Stimulated activated CD8-positive, alpha-beta memory T cell treated with anti-CD3 and anti-CD28 coated beads, Interleukin-2, amount 100 ng/mL, for 1 hour (primary cell): ENCODE measurements around the gene ACOX3.

Experiments used
- DNase-seq, 2 donors: peaks; one replicate each; pipeline ENCODE4 v3.0.0-alpha.2; 2020; ENCODE audit warnings: low read depth in 2 of 2

The ACOX3 gene

GRCh38 chr4:8404791-8405515 is 35.6 kb downstream of the ACOX3 start:
- DNase-seq = no peak

- no peak for DNase-seq
Observed at GRCh38 chr4:8403976-8404375, 36.5 kb downstream of the ACOX3 start.

GRCh38 chr4:8403173-8403753 is 37.3 kb downstream of the ACOX3 start:
- DNase-seq = peak in 1 of 2 donors; percentile 36

- DNase-seq = no peak
Observed at GRCh38 chr4:8402640-8403039, 37.9 kb downstream of the ACOX3 start.

GRCh38 chr4:8402181-8402597 is 38.3 kb downstream of the ACOX3 start:
- no peak for DNase-seq

- DNase-seq = no peak
Observed at GRCh38 chr4:8401665-8402064, 38.9 kb downstream of the ACOX3 start.

- no peak for DNase-seq
Observed at GRCh38 chr4:8400632-8401325, 39.7 kb downstream of the ACOX3 start.

- DNase-seq = no peak
Observed at GRCh38 chr4:8399298-8399697, 41.2 kb downstream of the ACOX3 start.

- DNase-seq = no peak
Observed at GRCh38 chr4:8398347-8398746, 42.2 kb downstream of the ACOX3 start.

- no peak for DNase-seq
Observed at GRCh38 chr4:8396762-8397406, 43.6 kb downstream of the ACOX3 start.

- DNase-seq = no peak
Observed at GRCh38 chr4:8395504-8396296, 44.8 kb downstream of the ACOX3 start.

GRCh38 chr4:8394806-8395205 is 45.7 kb downstream of the ACOX3 start:
- no peak for DNase-seq

- no peak for DNase-seq
Observed at GRCh38 chr4:8394061-8394519, 46.4 kb downstream of the ACOX3 start.

GRCh38 chr4:8393593-8394038 is 46.9 kb downstream of the ACOX3 start:
- DNase-seq = no peak

GRCh38 chr4:8392591-8393190 is 47.8 kb downstream of the ACOX3 start:
- no peak for DNase-seq

GRCh38 chr4:8391972-8392371 is 48.6 kb downstream of the ACOX3 start:
- DNase-seq = no peak

GRCh38 chr4:8391071-8391470 is 49.5 kb downstream of the ACOX3 start:
- DNase-seq = no peak

- no peak for DNase-seq
Observed at GRCh38 chr4:8390577-8390976, 49.9 kb downstream of the ACOX3 start.

- no peak for DNase-seq
Observed at GRCh38 chr4:8388528-8388870, 52.0 kb downstream of the ACOX3 start.

- DNase-seq = no peak
Observed at GRCh38 chr4:8387615-8388527, 52.7 kb downstream of the ACOX3 start.
